Lung (tissue), 12 donors: ENCODE measurements around the gene KRTAP10-3. TPM values are rescaled to one million over a fixed set of nuclear protein-coding genes. Genes with fewer than 3 reads are reported as not detected.

Experiments used
- ATAC-seq: fragments of 200-7000 bp; cut with Tn5 transposase; one replicate; pipeline ENCODE4 v1.9.1; 2020; ENCODE audit warnings: moderate number of reproducible peaks; ENCODE audit not compliant: insufficient read depth, low FRiP score
- DNase-seq, 3 donors: peaks; one replicate each; pipeline ENCODE4 v3.0.0-alpha.2; 2013 to 2017
- H3K27ac ChIP-seq, 2 donors: one replicate each; pipeline ENCODE4 v1.5.1; 2013; ENCODE audit warnings: mild to moderate bottlenecking in 2 of 2, moderate library complexity in 2 of 2, control low read depth in 1 of 2, inconsistent platforms in 1 of 2, low read depth in 1 of 2, low read length in 1 of 2
- H3K27me3 ChIP-seq, 3 donors: one replicate each; pipeline ENCODE4 v1.5.1; 2013; ENCODE audit warnings: low read length in 2 of 3; ENCODE audit not compliant: control insufficient read depth in 3 of 3, insufficient read depth in 3 of 3
- H3K36me3 ChIP-seq, 4 donors: one replicate each; pipeline ENCODE4 v1.5.1; 2013; ENCODE audit warnings: low read length in 4 of 4, mild to moderate bottlenecking in 1 of 4, moderate library complexity in 1 of 4; ENCODE audit not compliant: control insufficient read depth in 4 of 4, insufficient read depth in 4 of 4
- H3K4me1 ChIP-seq, 5 donors: one replicate each; pipeline ENCODE4 v1.5.1; 2013; ENCODE audit warnings: low read length in 5 of 5, mild to moderate bottlenecking in 2 of 5, moderate library complexity in 1 of 5; ENCODE audit not compliant: control insufficient read depth in 5 of 5, insufficient read depth in 5 of 5
- H3K4me3 ChIP-seq: one replicate; pipeline ENCODE4 v1.5.1; 2013; ENCODE audit warnings: mild to moderate bottlenecking, control low read depth, moderate library complexity
- H3K9ac ChIP-seq, 2 donors: one replicate each; pipeline ENCODE4 v1.5.1; 2013; ENCODE audit warnings: low read length in 2 of 2, control low read depth in 1 of 2; ENCODE audit not compliant: insufficient read depth in 1 of 2
- H3K9me3 ChIP-seq, 4 donors: one replicate each; pipeline ENCODE4 v1.5.1; 2013; ENCODE audit warnings: low read length in 3 of 4, mild to moderate bottlenecking in 1 of 4, moderate library complexity in 1 of 4; ENCODE audit not compliant: control insufficient read depth in 4 of 4, insufficient read depth in 3 of 4
- CTCF ChIP-seq: IDR thresholded peaks from 2 replicates; pipeline ENCODE4 v1.5.1; 2012; ENCODE audit warnings: mild to moderate bottlenecking; ENCODE audit errors: control extremely low read depth, extremely low read depth
- WGBS, 2 donors: extraction: QIAGEN DNeasy Blood & Tissue Kit; methylation state at CpG; one replicate each; pipeline ENCODE4 v1.1.7; 2013; 5-methylcytosine and 5-hydroxymethylcytosine counted together
- polyA plus RNA-seq, 2 donors: library from polyadenylated mRNA; stranded (reverse); fragments of 200-250 nt; gene quantifications; one replicate each; pipeline ENCODE4 v1.2.1, GENCODE V29; 2013
- total RNA-seq, 2 donors: library from RNA; depleted of rRNA in 1 of 2; stranded (reverse); fragments of >200 nt in 1 of 2; gene quantifications; one replicate each; pipeline ENCODE4 v1.2.1, GENCODE V29; 2014 to 2021
- donor health status: control.
- donor health status: control.
- donor health status: Bipolar disorder and iron deficiency.
- donor health status: healthy.
- donor health status: DM: yes; HTN: yes; CAD: no.

KRTAP10-3 gene
- total and polyA plus RNA-seq, 4 donors: not detected

- Histone ChIP-seq H3K9ac (no peak overlapping the region), H3K4me3 (no peak overlapping the region), H3K27ac (no peak overlapping the region), H3K27me3 (peaks cover 2 to 6% (median 6%) of the 10 kb centered on the region in 3 donors), H3K4me1 (no peaks in the 10 kb centered on the region), H3K36me3 (no peaks in the 10 kb centered on the region), H3K9me3 (peaks cover 0 to 36% (median 5%) of the 10 kb centered on the region in 4 donors)
- DNase-seq (no peak), ATAC-seq (no peak)
- no peak for TF ChIP-seq CTCF
- WGBS, 2 donors: 75% methylated on average over 7 of the region's 7 CpGs
These were observed 21.2 kb upstream of the KRTAP10-3 start for GRCh38 chr21:44579833-44580144.

- Histone ChIP-seq H3K36me3 (no peaks in the 10 kb centered on the region), H3K4me3 (no peak overlapping the region), H3K9me3 (peaks cover 0 to 36% (median 5%) of the 10 kb centered on the region in 4 donors), H3K4me1 (no peaks in the 10 kb centered on the region), H3K9ac (no peak overlapping the region), H3K27me3 (peaks cover 0 to 6% (median 6%) of the 10 kb centered on the region in 3 donors), H3K27ac (no peak overlapping the region)
- no peak for TF ChIP-seq CTCF
- WGBS, 2 donors: 74 to 77% methylated on average over 20 to 22 of the region's 22 CpGs
- ATAC-seq (no peak), DNase-seq (no peak)
These were observed 20.6 kb upstream of the KRTAP10-3 start for GRCh38 chr21:44579056-44579832.

GRCh38 chr21:44578371-44579055 is 19.9 kb upstream of the KRTAP10-3 start:
- no peak for TF ChIP-seq CTCF
- no peak for ATAC-seq
- DNase-seq: no peak
- H3K4me1 ChIP-seq: no peaks in the 10 kb centered on the region
- no peak overlapping the region for H3K4me3 ChIP-seq
- H3K27ac ChIP-seq: no peak overlapping the region
- 93 to 96% methylated on average over 16 to 17 of the region's 17 CpGs for WGBS, 2 donors
- H3K9me3 ChIP-seq: peaks cover 0 to 36% (median 5%) of the 10 kb centered on the region in 4 donors
- H3K36me3 ChIP-seq: no peaks in the 10 kb centered on the region
- H3K9ac ChIP-seq: no peak overlapping the region
- H3K27me3 ChIP-seq: peaks cover 0 to 6% (median 2%) of the 10 kb centered on the region in 3 donors
